Nephron (organoid): ENCODE data around the gene LTB4R2.

Experiments used
- H3K27ac Mint-ChIP-seq, 3 experiments: 2 replicates each; pipeline ENCODE4 v1.8.0; 2020; ENCODE audit warnings: mixed read lengths in 3 of 3, mild to moderate bottlenecking in 2 of 3, moderate library complexity in 1 of 3
- H3K27me3 Mint-ChIP-seq: 2 replicates; pipeline ENCODE4 v1.8.0; 2021; ENCODE audit warnings: low read depth, mild to moderate bottlenecking, moderate library complexity, mixed read lengths
- H3K36me3 Mint-ChIP-seq: 2 replicates; pipeline ENCODE4 v1.8.0; 2020; ENCODE audit warnings: low read depth, mixed read lengths
- H3K4me1 Mint-ChIP-seq: 2 replicates; pipeline ENCODE4 v1.8.0; 2020; ENCODE audit warnings: mixed read lengths
- H3K4me3 Mint-ChIP-seq, 3 experiments: 2 replicates each; pipeline ENCODE4 v1.8.0; 2020; ENCODE audit warnings: mild to moderate bottlenecking in 3 of 3, mixed read lengths in 3 of 3, moderate library complexity in 2 of 3
- H3K9me3 Mint-ChIP-seq: 2 replicates; pipeline ENCODE4 v1.8.0; 2020; ENCODE audit warnings: mixed read lengths
- TF ChIP-seq, protein P1 (sequence below), 3 experiments: fragments of 200-600 bp; sonication (generic); IDR thresholded peaks; one replicate each; pipeline ENCODE4 v1.5.0; 2021; ENCODE audit warnings: antibody characterized with exemption in 3 of 3; ENCODE audit not compliant: unreplicated experiment in 3 of 3

LTB4R2 gene

DNA sequence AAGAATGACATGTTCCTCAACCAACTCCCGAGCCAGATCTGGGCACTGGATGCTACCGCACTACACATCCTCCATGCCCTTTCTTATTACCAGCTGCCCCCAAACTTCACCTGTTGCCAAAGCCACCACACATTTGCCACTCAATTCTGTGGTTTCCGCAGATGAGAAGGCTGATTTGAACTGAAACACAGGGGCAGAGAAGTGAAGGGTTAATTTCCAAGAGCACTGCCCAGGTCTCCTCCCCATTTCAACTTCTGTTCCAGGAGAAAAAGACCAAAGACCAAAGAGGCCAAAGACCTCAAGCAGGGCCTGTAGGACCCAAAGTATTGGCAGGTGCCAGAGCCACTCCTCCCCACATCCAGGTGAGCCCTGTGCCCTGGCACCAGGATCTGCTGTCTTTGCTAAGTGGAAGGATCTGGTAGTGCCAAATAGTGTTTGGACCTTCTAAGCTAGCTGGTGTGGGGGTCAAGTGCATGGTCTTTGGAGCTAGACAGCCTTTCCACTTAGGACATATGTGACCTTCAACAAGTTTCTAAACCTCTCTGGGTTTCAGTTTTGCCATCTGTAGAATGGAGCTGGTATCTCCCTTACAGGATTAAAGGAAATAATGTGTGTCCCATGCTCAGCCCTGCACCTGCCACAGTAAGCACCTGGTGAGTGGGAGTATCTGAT is 18.4 kb upstream of the LTB4R2 start:
- TF ChIP-seq, protein P1, sequence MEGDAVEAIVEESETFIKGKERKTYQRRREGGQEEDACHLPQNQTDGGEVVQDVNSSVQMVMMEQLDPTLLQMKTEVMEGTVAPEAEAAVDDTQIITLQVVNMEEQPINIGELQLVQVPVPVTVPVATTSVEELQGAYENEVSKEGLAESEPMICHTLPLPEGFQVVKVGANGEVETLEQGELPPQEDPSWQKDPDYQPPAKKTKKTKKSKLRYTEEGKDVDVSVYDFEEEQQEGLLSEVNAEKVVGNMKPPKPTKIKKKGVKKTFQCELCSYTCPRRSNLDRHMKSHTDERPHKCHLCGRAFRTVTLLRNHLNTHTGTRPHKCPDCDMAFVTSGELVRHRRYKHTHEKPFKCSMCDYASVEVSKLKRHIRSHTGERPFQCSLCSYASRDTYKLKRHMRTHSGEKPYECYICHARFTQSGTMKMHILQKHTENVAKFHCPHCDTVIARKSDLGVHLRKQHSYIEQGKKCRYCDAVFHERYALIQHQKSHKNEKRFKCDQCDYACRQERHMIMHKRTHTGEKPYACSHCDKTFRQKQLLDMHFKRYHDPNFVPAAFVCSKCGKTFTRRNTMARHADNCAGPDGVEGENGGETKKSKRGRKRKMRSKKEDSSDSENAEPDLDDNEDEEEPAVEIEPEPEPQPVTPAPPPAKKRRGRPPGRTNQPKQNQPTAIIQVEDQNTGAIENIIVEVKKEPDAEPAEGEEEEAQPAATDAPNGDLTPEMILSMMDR (IDR thresholded peaks at IDR 0.05; ENCODE audit: unreplicated experiment in 3 of 3) = no peak
- H3K4me3 Mint-ChIP-seq = no peak overlapping the region
- no peaks in the 10 kb centered on the region for H3K9me3 Mint-ChIP-seq
- no peak overlapping the region for H3K27ac Mint-ChIP-seq
- H3K4me1 Mint-ChIP-seq = peaks cover under 1% of the 10 kb centered on the region
- H3K36me3 Mint-ChIP-seq = peaks cover 23% of the 10 kb centered on the region
- H3K27me3 Mint-ChIP-seq = no peaks in the 10 kb centered on the region

DNA sequence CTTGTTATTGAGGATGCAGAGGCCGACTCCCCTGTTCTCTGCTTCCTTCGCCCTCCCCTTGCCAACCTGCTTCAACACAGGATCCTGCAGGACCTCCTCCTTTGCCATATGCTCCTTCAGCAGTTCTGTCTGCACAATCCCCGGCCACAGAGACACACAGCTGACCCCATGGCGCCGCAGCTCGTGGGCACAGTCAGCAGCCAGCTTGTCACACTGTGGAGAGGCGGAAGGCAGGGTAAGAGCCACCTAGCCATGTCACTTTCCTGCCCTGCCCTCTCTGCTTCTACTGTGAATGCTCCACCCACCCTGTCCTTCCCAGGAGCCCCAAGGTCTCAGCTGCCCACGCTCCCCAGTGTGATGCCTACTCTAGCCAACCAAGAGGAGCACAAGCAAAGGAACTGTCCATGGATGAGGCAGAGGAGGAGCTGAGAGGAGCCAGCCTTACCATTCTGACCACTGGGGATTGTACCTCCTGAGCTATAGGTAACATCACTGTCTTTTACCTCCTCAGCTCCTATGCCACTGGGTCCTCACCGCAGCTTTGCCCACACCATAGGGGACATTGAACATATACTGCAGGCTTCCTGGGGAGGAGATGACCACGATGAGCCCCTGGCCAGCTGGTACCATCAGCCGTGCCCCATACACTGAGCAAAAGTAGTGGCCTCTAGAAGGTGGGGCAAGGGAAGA is 17.7 kb upstream of the LTB4R2 start:
- Mint-ChIP-seq H3K4me1 (peaks cover 4% of the 10 kb centered on the region), H3K4me3 (no peak overlapping the region), H3K9me3 (no peaks in the 10 kb centered on the region), H3K27ac (no peak overlapping the region), H3K36me3 (peaks cover 25% of the 10 kb centered on the region), H3K27me3 (no peaks in the 10 kb centered on the region)
- TF ChIP-seq, protein P1 (IDR thresholded peaks at IDR 0.05; ENCODE audit: unreplicated experiment in 3 of 3) = no peak

DNA sequence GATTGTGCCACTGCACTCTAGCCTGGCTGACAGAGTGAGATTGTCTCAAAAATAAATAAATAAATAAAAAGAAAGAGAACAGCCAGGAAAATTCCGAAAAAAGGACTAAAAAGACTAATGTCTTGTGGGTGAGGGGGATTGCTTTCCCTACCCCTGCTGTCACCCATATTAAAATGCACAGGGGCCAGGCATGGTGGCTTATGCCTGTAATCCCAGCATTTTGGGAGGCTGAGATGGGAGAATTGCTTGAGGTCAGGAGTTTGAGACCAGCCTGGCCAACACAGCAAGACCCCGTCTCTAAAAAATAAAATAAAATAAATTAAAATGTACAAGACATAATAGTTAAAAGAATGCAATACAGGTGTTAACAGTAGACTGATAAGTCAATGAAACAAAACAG is 16.4 kb upstream of the LTB4R2 start:
- H3K27ac Mint-ChIP-seq = no peak overlapping the region
- H3K36me3 Mint-ChIP-seq = peaks cover 28% of the 10 kb centered on the region
- TF ChIP-seq, protein P1 (IDR thresholded peaks at IDR 0.05; ENCODE audit: unreplicated experiment in 3 of 3) = no peak
- no peaks in the 10 kb centered on the region for H3K9me3 Mint-ChIP-seq
- peaks cover 10% of the 10 kb centered on the region for H3K4me1 Mint-ChIP-seq
- no peak overlapping the region for H3K4me3 Mint-ChIP-seq
- no peaks in the 10 kb centered on the region for H3K27me3 Mint-ChIP-seq

DNA sequence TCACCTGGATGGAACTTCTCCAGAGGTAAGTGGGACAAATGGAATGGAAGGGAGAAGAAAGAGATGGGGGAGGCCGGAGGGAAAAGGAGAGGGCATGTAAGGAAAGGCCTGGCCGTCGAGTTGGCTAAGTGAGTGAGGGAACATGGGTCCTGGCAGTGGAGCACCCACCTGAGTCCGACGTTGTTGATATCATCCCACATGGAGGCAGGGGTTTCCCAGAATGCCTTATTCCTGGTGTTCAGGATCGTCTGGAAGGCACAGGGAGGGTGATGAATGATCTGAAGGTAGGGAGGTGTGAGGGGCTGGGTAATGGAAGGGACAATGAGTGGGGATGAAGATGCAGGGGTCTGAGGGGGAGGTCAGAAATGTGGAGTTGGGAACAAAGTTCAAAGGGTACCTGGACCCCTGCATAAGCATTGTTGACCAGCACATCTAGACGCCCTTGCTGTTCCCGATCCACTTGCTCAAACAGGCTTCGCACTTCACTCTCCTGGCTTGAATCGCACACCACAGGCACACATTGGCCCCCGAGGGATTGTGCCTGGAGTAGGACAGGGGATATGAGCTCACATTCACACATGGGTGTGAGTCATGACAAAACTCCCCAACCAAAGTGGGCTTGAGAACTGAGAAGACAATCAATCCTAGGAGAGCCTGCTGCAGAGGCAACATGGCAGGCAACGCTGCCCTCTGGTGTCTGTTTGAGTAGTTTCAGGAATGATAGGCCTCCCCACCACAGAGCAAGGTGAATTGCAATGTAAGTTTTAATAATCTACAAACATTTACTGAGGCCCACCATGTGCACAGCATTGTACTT is 13.4 kb upstream of the LTB4R2 start:
- TF ChIP-seq, protein P1 (IDR thresholded peaks at IDR 0.05; ENCODE audit: unreplicated experiment in 3 of 3) = peak; percentile 53 to 72 (median 60)
- Mint-ChIP-seq H3K4me3 (peak overlapping the region; percentile 30 to 63 (median 58)), H3K27ac (peak overlapping the region in 1 of 3 experiments; percentile 38), H3K4me1 (peaks cover 24% of the 10 kb centered on the region), H3K27me3 (no peaks in the 10 kb centered on the region), H3K9me3 (no peaks in the 10 kb centered on the region), H3K36me3 (peaks cover 22% of the 10 kb centered on the region)

DNA sequence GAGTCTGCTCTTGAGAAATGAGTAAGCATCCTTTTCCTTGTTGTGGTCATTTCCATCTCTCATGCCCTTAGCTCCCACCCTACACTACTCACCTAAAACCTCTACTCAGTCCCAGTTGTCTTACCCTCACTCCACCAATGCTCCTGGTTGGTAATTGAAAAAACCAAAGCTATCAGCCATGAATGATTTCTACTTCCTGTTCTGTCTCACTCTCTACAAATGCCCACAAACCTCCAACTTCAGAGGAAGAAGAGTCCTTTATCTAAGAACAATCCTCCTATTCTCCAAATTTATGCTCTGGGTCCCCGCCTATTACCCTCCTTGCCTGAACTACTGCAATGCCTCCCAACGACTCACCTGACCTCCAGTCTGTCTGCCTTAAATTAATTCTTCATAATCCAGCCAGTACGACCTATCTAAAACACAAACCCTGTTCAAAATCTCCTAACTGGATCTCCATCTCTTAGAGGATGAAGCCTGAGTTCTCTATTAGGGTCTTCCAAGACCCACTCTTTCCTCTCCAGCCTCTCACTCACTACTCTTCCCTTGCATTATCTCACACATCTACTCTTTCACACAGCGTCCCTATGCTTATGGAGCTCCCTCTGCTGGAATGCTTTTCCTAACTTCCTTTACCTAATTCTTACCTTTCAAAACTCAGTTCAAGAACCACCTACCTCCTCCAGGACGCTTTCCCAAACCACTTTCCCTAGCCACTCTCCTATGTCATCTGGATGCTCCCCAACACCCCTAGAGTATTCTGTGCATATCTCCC is 12.6 kb upstream of the LTB4R2 start:
- Mint-ChIP-seq H3K27ac (peak overlapping the region in 2 of 3 experiments; percentile 1 to 10), H3K9me3 (no peaks in the 10 kb centered on the region), H3K4me1 (peaks cover 24% of the 10 kb centered on the region), H3K4me3 (peak overlapping the region; percentile 50 to 77 (median 63)), H3K36me3 (peaks cover 28% of the 10 kb centered on the region), H3K27me3 (no peaks in the 10 kb centered on the region)
- TF ChIP-seq, protein P1 (IDR thresholded peaks at IDR 0.05; ENCODE audit: unreplicated experiment in 3 of 3) = peak; percentile 39 to 45 (median 45)
